ENCODE results near the gene DEFB121.
"Not testable (repeated sequence)": the region's sequence is repeated elsewhere in the genome, so short reads cannot be mapped to it uniquely, and the experiment has no call there.

DEFB121 gene

DNA sequence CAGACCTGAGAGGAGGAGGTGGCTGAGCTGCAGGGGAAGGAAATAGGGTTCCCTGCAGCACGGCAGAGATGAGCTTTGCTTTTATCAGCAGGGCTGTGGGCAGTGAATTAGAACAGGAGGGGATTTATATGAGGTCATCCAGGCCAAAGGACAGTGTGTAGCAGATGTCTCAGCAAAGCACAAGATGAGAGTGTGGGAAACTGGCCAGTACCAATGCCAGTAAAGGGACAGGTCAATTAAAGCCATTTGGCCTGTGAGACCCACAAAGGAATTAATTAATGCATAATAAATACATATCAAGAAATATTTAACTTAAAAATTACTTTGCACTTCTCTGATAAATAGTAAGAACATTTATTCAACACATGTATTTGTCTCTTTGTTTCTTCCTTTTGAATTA is 15.5 kb downstream of the DEFB121 start, which contains the start of gene DEFB119:
Gene DEFB119, minus strand, starts transcription at position 101 of the 400 bp plus-strand sequence. CDS start 107 bp downstream, outside the sequence.
- Histone ChIP-seq H3K27me3 (ENCODE audit: insufficient read depth, low read depth, severe bottlenecking) (peaks cover 9% of the 10 kb centered on the region), H3K4me3 (ENCODE audit: low read depth, low read length) (no peak within 1 kb of the TSS), H3K36me3 (no peaks in the 10 kb centered on the region), H3K27ac (no peak within 1 kb of the TSS), H3K9me3 (ENCODE audit: severe bottlenecking) (no peaks in the 10 kb centered on the region)
- DNase-seq: peak; percentile 47
- TF ChIP-seq, protein P1, sequence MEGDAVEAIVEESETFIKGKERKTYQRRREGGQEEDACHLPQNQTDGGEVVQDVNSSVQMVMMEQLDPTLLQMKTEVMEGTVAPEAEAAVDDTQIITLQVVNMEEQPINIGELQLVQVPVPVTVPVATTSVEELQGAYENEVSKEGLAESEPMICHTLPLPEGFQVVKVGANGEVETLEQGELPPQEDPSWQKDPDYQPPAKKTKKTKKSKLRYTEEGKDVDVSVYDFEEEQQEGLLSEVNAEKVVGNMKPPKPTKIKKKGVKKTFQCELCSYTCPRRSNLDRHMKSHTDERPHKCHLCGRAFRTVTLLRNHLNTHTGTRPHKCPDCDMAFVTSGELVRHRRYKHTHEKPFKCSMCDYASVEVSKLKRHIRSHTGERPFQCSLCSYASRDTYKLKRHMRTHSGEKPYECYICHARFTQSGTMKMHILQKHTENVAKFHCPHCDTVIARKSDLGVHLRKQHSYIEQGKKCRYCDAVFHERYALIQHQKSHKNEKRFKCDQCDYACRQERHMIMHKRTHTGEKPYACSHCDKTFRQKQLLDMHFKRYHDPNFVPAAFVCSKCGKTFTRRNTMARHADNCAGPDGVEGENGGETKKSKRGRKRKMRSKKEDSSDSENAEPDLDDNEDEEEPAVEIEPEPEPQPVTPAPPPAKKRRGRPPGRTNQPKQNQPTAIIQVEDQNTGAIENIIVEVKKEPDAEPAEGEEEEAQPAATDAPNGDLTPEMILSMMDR (IDR thresholded peaks at IDR 0.05; ENCODE audit: low read depth, low read length): no peak

DNA sequence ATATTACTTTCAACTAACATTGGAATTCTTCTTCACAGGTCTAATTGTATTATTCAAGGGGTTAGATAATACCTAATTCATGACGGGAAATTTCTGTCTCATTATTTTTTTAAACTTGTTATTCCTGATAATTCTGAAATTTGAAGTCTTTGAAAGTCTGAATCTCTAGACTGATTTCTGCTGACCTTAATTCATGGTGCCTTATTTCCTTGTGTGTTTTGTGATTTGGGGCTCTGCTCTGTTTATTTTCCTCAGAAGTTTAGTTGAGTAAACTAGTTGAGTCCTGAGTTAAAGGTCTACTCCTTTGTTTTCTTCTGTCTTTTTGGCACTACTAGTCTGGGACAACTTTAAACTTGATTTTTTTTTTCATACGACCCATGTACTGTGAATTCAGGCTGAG is 31.7 kb downstream of the DEFB121 start:
- DNase-seq: no peak
- H3K27me3 ChIP-seq (ENCODE audit: insufficient read depth, low read depth, severe bottlenecking): peaks cover 82% of the 10 kb centered on the region
- H3K27ac ChIP-seq: no peak overlapping the region
- H3K4me3 ChIP-seq (ENCODE audit: low read depth, low read length): no peak overlapping the region
- H3K9me3 ChIP-seq (ENCODE audit: severe bottlenecking): no peaks in the 10 kb centered on the region
- TF ChIP-seq, protein P1 (IDR thresholded peaks at IDR 0.05; ENCODE audit: low read depth, low read length): no peak
- H3K36me3 ChIP-seq: no peaks in the 10 kb centered on the region

DNA sequence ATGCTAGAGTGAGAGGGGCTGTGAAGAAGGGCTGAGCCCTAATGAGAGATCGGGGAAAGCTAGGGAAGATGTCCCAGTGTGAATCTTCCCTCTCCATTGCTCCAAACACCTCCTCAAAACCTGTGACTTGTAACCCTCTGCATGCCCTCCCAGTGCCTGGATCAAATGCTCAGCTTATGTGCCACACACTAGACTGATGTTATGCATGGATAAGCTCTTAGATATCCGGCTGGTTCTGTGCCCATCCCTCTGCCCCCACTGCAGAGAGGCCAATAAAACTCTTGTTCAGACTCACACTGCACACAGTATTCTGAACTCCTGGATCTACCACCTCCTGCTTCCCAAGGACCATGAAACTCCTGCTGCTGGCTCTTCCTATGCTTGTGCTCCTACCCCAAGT is 37.7 kb downstream of the DEFB121 start, which contains the start of gene DEFB118:
Gene DEFB118, plus strand, starts transcription at position 301 of the 400 bp plus-strand sequence. Its CDS starts 50 bp downstream, at position 351.
- TF ChIP-seq, protein P1 (IDR thresholded peaks at IDR 0.05; ENCODE audit: low read depth, low read length): no peak
- Histone ChIP-seq H3K9me3 (ENCODE audit: severe bottlenecking) (peaks cover 4% of the 10 kb centered on the region), H3K27ac (no peak within 1 kb of the TSS), H3K27me3 (ENCODE audit: insufficient read depth, low read depth, severe bottlenecking) (peaks cover 73% of the 10 kb centered on the region), H3K4me3 (ENCODE audit: low read depth, low read length) (no peak within 1 kb of the TSS), H3K36me3 (no peaks in the 10 kb centered on the region)
- no peak for DNase-seq

DNA sequence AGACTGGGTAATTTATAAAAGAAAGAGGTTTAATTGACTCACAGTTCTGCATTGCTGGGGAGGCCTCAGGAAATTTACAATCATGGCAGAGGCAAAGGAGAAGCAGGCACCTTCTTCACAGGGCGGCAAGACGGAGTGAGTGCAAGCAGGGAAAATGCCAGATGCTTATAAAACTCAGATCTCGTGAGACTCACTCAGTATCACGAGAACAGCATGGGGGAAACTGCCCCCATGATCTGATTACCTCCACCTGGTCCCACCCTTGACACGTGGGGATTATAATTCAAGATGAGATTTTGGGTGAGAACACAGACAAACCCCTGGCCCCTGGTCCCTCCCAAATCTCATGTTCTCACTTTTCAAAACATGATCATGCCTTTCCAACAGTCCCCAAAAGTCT is 41.7 kb downstream of the DEFB121 start:
- H3K4me3 ChIP-seq (ENCODE audit: low read depth, low read length); H3K36me3 ChIP-seq; DNase-seq; H3K9me3 ChIP-seq (ENCODE audit: severe bottlenecking); H3K27ac ChIP-seq: not testable (repeated sequence)
- H3K27me3 ChIP-seq (ENCODE audit: insufficient read depth, low read depth, severe bottlenecking): peaks cover 75% of the 10 kb centered on the region

DNA sequence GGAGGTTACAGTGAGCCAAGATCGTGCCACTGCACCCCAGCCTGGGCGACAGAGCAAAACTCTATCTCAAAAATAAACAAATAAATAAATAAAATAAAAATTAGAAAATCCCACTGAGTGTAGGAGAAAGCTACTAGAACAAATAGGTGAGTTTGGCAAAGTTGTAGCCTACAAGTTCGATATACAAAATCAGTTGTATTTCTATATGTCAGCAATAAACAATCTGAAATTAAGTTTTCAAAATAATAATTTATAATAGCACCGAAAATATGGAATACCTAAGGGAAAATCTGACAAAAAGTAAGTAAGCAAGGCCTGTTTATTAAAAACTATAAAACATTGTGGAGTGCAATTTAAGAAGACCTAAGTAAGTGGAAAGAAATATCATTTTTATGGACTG is 42.7 kb downstream of the DEFB121 start:
- no peak overlapping the region for H3K4me3 ChIP-seq (ENCODE audit: low read depth, low read length)
- no peak for DNase-seq
- peaks cover 4% of the 10 kb centered on the region for H3K9me3 ChIP-seq (ENCODE audit: severe bottlenecking)
- no peaks in the 10 kb centered on the region for H3K36me3 ChIP-seq
- peaks cover 66% of the 10 kb centered on the region for H3K27me3 ChIP-seq (ENCODE audit: insufficient read depth, low read depth, severe bottlenecking)
- H3K27ac ChIP-seq: no peak overlapping the region
- TF ChIP-seq, protein P1 (IDR thresholded peaks at IDR 0.05; ENCODE audit: low read depth, low read length): no peak

DNA sequence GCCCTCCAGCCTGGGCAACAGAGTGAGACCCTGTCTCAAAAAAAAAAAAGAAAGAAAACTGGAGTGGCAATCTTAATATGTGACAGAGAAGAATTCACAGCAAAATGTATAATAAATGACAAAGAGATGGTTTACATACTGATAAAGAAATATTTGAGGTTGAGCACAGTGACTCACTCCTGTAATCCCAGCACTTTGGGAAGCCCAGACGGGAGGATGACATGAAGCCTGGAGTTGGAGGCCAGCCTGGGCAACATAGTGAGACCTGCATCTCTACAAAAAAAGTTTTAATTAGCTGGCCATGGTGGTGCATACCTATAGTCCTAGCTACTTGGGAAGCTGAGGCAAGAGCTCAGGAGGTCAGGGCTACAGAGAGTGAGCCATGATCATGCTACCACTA is 50.0 kb downstream of the DEFB121 start:
- H3K27ac ChIP-seq: no peak overlapping the region
- H3K27me3 ChIP-seq (ENCODE audit: insufficient read depth, low read depth, severe bottlenecking): peaks cover 59% of the 10 kb centered on the region
- H3K9me3 ChIP-seq (ENCODE audit: severe bottlenecking): no peaks in the 10 kb centered on the region
- DNase-seq: no peak
- TF ChIP-seq, protein P1 (IDR thresholded peaks at IDR 0.05; ENCODE audit: low read depth, low read length): no peak
- H3K4me3 ChIP-seq (ENCODE audit: low read depth, low read length): no peak overlapping the region
- no peaks in the 10 kb centered on the region for H3K36me3 ChIP-seq

Data from WERI-Rb-1 (cell line).